AG09309 (cell line): ENCODE results near the gene APBB3.

Experiments used
- DNase-seq: peaks from one replicate; pipeline ENCODE4 v3.0.0-alpha.2; 2010; ENCODE audit warnings: low read depth
- H3K4me3 ChIP-seq: 2 replicates; pipeline ENCODE4 v1.5.1; 2011; ENCODE audit warnings: mild to moderate bottlenecking, low read depth, low read length, moderate library complexity; ENCODE audit not compliant: control insufficient read depth
- CTCF ChIP-seq: IDR thresholded peaks from 2 replicates; pipeline ENCODE4 v1.5.1; 2011; ENCODE audit warnings: mild to moderate bottlenecking, low read depth, low read length, inconsistent platforms; ENCODE audit not compliant: insufficient read depth, control insufficient read depth; ENCODE audit errors: missing control alignments

Gene APBB3

GRCh38 chr5:140509898-140510297 lies 54.5 kb downstream of the APBB3 start:
- no peak overlapping the region for H3K4me3 ChIP-seq
- no peak for TF ChIP-seq CTCF
- no peak for DNase-seq
